Astrocyte of the spinal cord (primary cell): ENCODE measurements around the gene AK4.

Experiments
- DNase-seq: peaks from one replicate; pipeline ENCODE4 v3.0.0; 2011; ENCODE audit warnings: low read depth, low spot score
- H3K4me3 ChIP-seq: 2 replicates; pipeline ENCODE4 v1.5.1; 2011; ENCODE audit warnings: low read depth, mild to moderate bottlenecking, low read length, moderate library complexity
- CTCF ChIP-seq: IDR thresholded peaks from 2 replicates; pipeline ENCODE4 v1.5.1; 2012; ENCODE audit warnings: low read depth, mild to moderate bottlenecking, low read length, inconsistent platforms
- in situ Hi-C: cut with HindIII; loops from 2 replicates; pipeline ENCODE4 v1.10.0; 2017; ENCODE audit warnings: low sequenced_read_pairs

The AK4 gene

GRCh38 chr1:65247419-65248359, 99.7 kb downstream of the AK4 start:
- peak; percentile 56 for DNase-seq
- TF ChIP-seq CTCF = no peak
- in situ Hi-C loops = no loop called here
- H3K4me3 ChIP-seq = no peak overlapping the region

GRCh38 chr1:65250826-65251225, 102.8 kb downstream of the AK4 start:
- H3K4me3 ChIP-seq = no peak overlapping the region
- no peak for DNase-seq
- no peak for TF ChIP-seq CTCF
- in situ Hi-C loops = no loop called here

- TF ChIP-seq CTCF = no peak
- in situ Hi-C loops = no loop called here
- peak overlapping the region; percentile 56 for H3K4me3 ChIP-seq
- peak; percentile 33 for DNase-seq
These were observed 105.9 kb downstream of the AK4 start for GRCh38 chr1:65253800-65254319.

GRCh38 chr1:65254320-65255034, 106.5 kb downstream of the AK4 start:
- H3K4me3 ChIP-seq = peak overlapping the region; percentile 56
- peak; percentile 18 for TF ChIP-seq CTCF
- DNase-seq = peak; percentile 37
- in situ Hi-C loops = no loop called here

- no peak for TF ChIP-seq CTCF
- H3K4me3 ChIP-seq = peak overlapping the region; percentile 56
- DNase-seq = peak; percentile 21
- in situ Hi-C loops = no loop called here
These were observed 107.1 kb downstream of the AK4 start for GRCh38 chr1:65255035-65255655.

GRCh38 chr1:65255656-65256050, 107.7 kb downstream of the AK4 start:
- no peak for TF ChIP-seq CTCF
- no peak for DNase-seq
- in situ Hi-C loops = no loop called here
- H3K4me3 ChIP-seq = peak overlapping the region; percentile 56
